ENCODE data around the gene GYG2. TPM values are rescaled to one million over a fixed set of nuclear protein-coding genes. Genes with fewer than 3 reads are reported as not detected.
"Not testable (repeated sequence)": the region's sequence is repeated elsewhere in the genome, so short reads cannot be mapped to it uniquely, and the experiment has no call there.

Gene GYG2
- total and polyA plus RNA-seq, 8 donors = 1.5 to 15.3 (median 13.9) TPM

DNA sequence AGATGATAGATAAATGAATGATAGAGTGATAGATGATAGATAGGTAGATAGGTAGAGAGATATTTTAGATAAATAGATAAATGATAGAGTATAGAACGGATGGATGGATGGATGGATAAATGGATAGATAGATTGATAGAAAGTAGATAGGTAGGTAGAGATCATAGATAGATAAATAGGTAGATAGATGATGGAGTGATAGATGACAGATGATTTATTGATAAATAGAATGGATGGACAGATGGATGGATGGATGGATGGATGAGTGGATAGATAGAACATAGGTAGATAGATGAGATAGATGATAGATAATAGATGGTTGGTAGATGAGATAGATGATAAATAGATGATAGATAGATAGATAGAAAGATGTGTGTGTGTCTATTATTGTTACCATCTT, 50.9 kb downstream of the GYG2 start:
- H3K27me3 ChIP-seq = no peaks in the 10 kb centered on the region
- H3K9me3 ChIP-seq = no peaks in the 10 kb centered on the region
- H3K36me3 ChIP-seq = no peaks in the 10 kb centered on the region
- ATAC-seq (no peak), DNase-seq (no peak)
- TF ChIP-seq, protein P1, sequence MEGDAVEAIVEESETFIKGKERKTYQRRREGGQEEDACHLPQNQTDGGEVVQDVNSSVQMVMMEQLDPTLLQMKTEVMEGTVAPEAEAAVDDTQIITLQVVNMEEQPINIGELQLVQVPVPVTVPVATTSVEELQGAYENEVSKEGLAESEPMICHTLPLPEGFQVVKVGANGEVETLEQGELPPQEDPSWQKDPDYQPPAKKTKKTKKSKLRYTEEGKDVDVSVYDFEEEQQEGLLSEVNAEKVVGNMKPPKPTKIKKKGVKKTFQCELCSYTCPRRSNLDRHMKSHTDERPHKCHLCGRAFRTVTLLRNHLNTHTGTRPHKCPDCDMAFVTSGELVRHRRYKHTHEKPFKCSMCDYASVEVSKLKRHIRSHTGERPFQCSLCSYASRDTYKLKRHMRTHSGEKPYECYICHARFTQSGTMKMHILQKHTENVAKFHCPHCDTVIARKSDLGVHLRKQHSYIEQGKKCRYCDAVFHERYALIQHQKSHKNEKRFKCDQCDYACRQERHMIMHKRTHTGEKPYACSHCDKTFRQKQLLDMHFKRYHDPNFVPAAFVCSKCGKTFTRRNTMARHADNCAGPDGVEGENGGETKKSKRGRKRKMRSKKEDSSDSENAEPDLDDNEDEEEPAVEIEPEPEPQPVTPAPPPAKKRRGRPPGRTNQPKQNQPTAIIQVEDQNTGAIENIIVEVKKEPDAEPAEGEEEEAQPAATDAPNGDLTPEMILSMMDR (IDR thresholded peaks at IDR 0.05) = no peak
- H3K4me3 ChIP-seq = no peak overlapping the region
- intact Hi-C loops (cut with DNase I) = no loop called here
- no peak overlapping the region for H3K27ac ChIP-seq
- H3K4me1 ChIP-seq = no peaks in the 10 kb centered on the region

DNA sequence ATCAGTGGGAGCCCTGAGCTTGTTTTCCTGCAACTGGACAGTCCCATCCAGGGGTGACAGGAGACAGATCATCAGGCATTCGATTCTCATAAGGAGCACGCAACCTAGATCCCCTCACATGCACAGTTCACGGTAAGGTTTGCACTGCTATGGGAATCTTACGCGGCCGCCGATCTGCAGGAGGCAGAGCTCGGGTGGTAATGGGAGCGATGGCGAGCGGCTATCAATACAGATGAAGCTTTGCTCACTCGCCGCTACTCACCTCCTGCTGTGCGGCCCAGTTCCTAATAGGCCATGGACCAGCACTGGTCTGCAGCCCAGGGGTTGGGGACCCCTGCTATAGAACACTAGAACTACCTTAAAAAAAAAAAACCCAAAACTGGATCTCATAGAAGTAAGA, 55.0 kb downstream of the GYG2 start:
- Histone ChIP-seq H3K4me1 (no peaks in the 10 kb centered on the region), H3K9me3 (no peaks in the 10 kb centered on the region), H3K27me3 (no peaks in the 10 kb centered on the region), H3K4me3 (no peak overlapping the region), H3K36me3 (no peaks in the 10 kb centered on the region), H3K27ac (no peak overlapping the region)
- ATAC-seq (no peak), DNase-seq (no peak)
- TF ChIP-seq, protein P1 (IDR thresholded peaks at IDR 0.05) = no peak
- intact Hi-C loops (cut with DNase I) = no loop called here

DNA sequence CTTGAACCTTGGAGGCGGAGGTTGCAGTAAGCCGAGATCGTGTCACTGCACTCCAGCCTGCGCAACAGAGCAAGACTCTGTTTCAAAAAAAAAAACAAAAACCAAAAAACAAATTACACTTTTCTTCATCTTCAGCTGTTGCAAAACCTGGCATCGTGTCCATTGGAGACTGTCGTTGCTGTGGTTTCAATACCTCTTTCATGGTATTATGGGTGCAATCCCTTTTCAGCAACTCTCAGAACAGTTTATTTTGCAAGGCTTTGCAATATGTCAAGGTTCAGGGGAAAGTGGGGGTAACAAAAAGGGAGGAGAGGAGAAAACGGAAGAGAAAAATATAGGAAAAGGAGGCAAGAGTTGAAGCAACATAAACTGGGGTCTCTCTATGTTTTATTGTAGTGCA, 59.6 kb downstream of the GYG2 start:
- ATAC-seq (no peak), DNase-seq (no peak)
- no peak overlapping the region for H3K27ac ChIP-seq
- H3K4me1 ChIP-seq = no peaks in the 10 kb centered on the region
- no peak overlapping the region for H3K4me3 ChIP-seq
- intact Hi-C loops (cut with DNase I) = no loop called here
- H3K9me3 ChIP-seq = no peaks in the 10 kb centered on the region
- no peaks in the 10 kb centered on the region for H3K36me3 ChIP-seq
- TF ChIP-seq, protein P1 (IDR thresholded peaks at IDR 0.05) = no peak
- H3K27me3 ChIP-seq = no peaks in the 10 kb centered on the region

DNA sequence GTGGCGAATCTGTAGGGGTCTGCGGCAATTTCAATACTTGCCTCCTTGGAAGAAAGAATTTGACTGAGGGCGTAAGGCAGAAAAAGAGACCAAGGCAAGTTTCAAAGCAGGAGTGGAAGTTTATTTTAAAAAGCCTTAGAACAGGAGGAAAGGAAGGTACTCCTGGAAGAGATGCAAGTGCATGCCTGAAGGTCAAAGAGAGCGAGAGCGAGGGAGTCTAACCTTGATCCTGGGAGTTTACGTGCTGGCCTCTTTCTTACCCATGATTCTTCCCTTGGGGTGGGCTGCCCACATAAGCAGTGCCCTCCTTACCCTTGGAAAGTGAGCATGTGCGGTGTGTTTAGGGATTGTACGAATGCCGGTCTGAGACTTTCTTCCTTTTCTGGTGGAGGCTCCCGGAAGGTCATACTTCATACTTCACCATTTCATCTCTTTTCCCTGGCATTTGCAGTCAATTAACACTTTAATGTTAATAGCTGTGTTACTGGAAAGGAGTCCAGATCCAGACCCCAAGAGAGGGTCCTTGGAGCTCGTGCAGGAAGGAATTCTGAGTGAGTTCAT, 60.4 kb downstream of the GYG2 start:
- Histone ChIP-seq H3K9me3 (no peaks in the 10 kb centered on the region), H3K4me1 (no peaks in the 10 kb centered on the region), H3K27ac (peak overlapping the region in 1 of 2 donors; percentile 28), H3K36me3 (no peaks in the 10 kb centered on the region), H3K27me3 (no peaks in the 10 kb centered on the region), H3K4me3 (peak overlapping the region; percentile 21 to 36)
- ATAC-seq = peak; percentile 30
- DNase-seq = no peak
- intact Hi-C loops (cut with DNase I) = no loop called here
- TF ChIP-seq, protein P1 (IDR thresholded peaks at IDR 0.05) = no peak

DNA sequence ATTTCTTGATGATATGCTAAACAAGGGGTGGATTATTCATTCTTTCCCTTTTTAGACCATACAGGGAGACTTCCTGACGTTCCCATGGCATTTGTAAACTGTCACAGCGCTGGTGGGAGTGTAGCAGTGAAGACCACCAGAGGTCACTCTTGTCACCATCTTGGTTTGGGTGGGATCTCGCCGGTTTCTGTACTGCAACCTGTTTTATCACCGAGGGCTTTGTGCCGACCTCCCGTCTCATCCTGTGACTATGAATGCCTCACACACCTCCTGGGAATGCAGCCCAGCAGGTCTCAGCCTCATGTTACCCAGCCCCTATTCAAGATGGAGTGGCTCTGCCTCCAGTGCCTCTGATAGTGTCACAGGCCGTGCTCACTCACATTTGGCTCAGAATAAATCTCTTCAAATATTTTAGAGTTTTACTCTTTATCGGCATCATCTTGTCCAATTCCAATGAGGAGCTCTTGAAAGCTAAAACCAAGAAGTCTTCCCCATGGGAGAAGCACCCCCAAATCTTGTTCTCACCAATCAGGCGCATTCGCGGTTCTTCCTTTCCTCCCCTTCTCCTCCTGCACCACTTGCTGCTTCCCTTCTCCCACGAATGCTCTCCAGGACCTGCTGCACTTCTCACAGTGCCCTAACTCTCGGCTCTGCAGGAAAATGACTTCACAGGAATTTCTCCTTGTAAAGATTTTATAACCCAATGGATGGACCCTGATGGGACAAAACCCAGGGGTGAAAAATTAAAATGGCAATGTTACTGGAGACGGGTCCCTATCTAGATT, 61.2 kb downstream of the GYG2 start:
- TF ChIP-seq, protein P1 (IDR thresholded peaks at IDR 0.05) = peak in 1 of 2 donors; percentile 10
- DNase-seq (peak in 1 of 4 donors; percentile 29), ATAC-seq (peak; percentile 82)
- H3K4me1 ChIP-seq; H3K36me3 ChIP-seq; intact Hi-C loops (cut with DNase I); H3K9me3 ChIP-seq; H3K27me3 ChIP-seq: not testable (repeated sequence)
- H3K27ac ChIP-seq = peak overlapping the region in 1 of 2 donors; percentile 28
- H3K4me3 ChIP-seq = peak overlapping the region; percentile 21 to 36

DNA sequence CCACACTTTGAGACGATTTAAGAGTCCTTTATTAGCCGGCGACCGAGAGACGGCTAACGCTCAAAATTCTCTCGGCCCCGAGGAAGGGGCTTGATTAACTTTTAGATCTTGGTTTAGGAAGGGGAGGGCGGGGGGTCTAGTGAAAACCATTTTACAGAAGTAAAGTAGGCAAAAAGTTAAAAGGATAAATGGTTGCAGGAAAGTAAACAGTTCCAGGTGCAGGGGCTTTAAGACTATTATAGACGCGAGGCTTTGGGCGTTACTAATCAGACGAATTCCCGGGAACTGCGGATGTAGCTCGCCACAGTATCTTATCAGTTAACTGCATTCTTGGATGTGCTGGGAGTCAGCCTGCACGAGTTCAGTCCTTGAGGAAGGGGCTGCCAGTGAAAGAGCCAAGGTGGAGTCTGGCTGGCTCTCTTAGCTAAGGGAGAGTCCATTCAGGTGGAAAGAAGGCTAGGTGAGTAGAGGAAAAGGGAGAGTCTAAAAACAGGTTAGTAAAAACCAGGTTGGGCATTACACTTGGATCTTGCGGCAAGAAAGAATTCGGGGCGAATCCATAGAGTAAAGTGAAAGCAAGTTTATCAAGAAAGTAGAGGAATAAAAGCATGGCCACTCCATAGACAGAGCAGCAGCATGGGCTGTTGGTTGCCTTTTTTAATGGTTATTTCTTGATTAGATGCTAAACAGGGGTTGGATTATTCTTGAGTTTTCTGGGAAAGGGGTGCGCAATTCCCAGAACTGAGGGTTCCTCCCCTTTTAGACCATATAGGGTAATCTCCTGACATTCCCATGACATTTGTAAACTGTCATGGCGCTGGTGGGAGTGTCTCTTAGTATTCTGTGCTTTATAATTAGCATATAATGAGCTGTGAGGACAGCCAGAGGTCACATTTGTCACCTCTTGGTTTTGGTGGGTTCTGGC, 62.1 kb downstream of the GYG2 start:
- H3K9me3 ChIP-seq; H3K4me3 ChIP-seq; H3K27me3 ChIP-seq; H3K27ac ChIP-seq; H3K4me1 ChIP-seq; DNase-seq; H3K36me3 ChIP-seq; ATAC-seq; intact Hi-C loops (cut with DNase I): not testable (repeated sequence)

All from left lung (tissue), 10 donors.